GM13976 (cell line): ENCODE results near the gene SDK1.

Experiments
- DNase-seq: peaks from one replicate; pipeline ENCODE4 v3.0.0; 2012; ENCODE audit warnings: low spot score
- CTCF ChIP-seq: IDR thresholded peaks from 2 replicates; pipeline ENCODE4 v1.5.1; 2012; ENCODE audit warnings: borderline replicate concordance, mild to moderate bottlenecking; ENCODE audit not compliant: insufficient read depth; ENCODE audit errors: extremely low read depth, missing control alignments, control extremely low read depth
- in situ Hi-C: fragments of 300-500 bp; cut with MboI; formaldehyde crosslinking; loops from one replicate; pipeline ENCODE4 v1.12.0; 2022; ENCODE audit warnings: low sequenced_read_pairs, mixed read lengths, inconsistent platforms; ENCODE audit not compliant: unreplicated experiment

Gene SDK1

GRCh38 chr7:3762146-3762831, 461.2 kb downstream of the SDK1 start:
- TF ChIP-seq CTCF = no peak
- no peak for DNase-seq
- in situ Hi-C loops = no loop called here

GRCh38 chr7:3767917-3768777, 467.1 kb downstream of the SDK1 start:
- in situ Hi-C loops = no loop called here
- TF ChIP-seq CTCF = peak; percentile 7
- DNase-seq = no peak

- in situ Hi-C loops = no loop called here
- no peak for DNase-seq
- no peak for TF ChIP-seq CTCF
These were observed 470.9 kb downstream of the SDK1 start for GRCh38 chr7:3771906-3772305.

GRCh38 chr7:3778345-3778744, 477.3 kb downstream of the SDK1 start:
- no peak for DNase-seq
- no peak for TF ChIP-seq CTCF
- in situ Hi-C loops = no loop called here

GRCh38 chr7:3780016-3780415, 479.0 kb downstream of the SDK1 start:
- TF ChIP-seq CTCF = no peak
- in situ Hi-C loops = no loop called here
- DNase-seq = no peak

GRCh38 chr7:3780525-3780924, 479.5 kb downstream of the SDK1 start:
- DNase-seq = no peak
- TF ChIP-seq CTCF = no peak
- in situ Hi-C loops = no loop called here
